ENCODE data around the gene ZDHHC13.

DNA sequence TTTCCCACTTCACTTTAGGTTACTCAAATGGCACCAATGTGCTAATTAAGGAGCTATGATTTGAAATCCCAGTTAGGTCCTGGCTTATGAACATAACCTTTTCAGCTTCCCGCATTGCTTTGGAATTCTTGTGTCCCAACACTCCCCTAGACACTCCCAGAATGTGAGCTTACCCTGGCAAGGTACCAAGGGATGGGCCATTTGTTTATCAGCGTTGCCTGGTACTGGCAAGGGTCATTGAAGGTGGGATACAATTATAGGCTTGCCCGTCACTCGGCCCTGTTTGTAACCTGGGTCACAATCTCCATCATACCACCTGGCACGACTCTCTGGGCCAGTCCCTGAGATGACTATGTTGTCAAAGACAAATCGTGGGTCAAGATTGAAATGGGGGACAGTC lies 79.5 kb downstream of the ZDHHC13 start:
- no peak for TF ChIP-seq POLR2A (IDR thresholded peaks at IDR 0.05)
- TF ChIP-seq, protein P1, sequence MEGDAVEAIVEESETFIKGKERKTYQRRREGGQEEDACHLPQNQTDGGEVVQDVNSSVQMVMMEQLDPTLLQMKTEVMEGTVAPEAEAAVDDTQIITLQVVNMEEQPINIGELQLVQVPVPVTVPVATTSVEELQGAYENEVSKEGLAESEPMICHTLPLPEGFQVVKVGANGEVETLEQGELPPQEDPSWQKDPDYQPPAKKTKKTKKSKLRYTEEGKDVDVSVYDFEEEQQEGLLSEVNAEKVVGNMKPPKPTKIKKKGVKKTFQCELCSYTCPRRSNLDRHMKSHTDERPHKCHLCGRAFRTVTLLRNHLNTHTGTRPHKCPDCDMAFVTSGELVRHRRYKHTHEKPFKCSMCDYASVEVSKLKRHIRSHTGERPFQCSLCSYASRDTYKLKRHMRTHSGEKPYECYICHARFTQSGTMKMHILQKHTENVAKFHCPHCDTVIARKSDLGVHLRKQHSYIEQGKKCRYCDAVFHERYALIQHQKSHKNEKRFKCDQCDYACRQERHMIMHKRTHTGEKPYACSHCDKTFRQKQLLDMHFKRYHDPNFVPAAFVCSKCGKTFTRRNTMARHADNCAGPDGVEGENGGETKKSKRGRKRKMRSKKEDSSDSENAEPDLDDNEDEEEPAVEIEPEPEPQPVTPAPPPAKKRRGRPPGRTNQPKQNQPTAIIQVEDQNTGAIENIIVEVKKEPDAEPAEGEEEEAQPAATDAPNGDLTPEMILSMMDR (IDR thresholded peaks at IDR 0.05), result no peak

All from esophagus squamous epithelium (tissue), 4 donors.